ENCODE data around the gene GPC1. TPM values are rescaled to one million over a fixed set of nuclear protein-coding genes. Genes with fewer than 3 reads are reported as not detected.

The GPC1 gene
- total and polyA plus RNA-seq, 2 of the 4 experiments (the other 2 are of a cell fraction), result 16.0 to 211 TPM

DNA sequence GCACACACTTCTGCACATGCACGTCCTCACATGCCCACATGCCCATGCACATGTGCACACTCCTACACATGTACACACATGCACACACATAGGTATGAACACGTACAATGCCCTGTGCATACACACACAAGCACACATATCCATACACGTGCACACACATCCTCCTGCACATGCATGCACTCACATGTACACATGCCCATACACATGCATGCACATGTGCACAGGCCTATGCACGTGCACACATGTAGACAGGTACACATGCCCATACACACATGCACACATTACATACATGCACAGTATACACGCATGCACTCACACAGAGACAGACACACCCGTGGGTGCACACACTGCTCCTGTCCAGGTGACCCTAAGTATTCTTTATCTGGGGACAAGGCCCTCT lies 34.3 kb downstream of the GPC1 start:
- Histone ChIP-seq H3K18ac (ENCODE audit: low read depth, low read length) (no peak overlapping the region), H3K9me3 (ENCODE audit: control insufficient read depth, insufficient read depth, low read length) (peaks cover 5% of the 10 kb centered on the region; the same call in 1 of the 2 replicates), H3K27ac (ENCODE audit: insufficient read depth, low read length) (no peak overlapping the region), H3K27me3 (ENCODE audit: control insufficient read depth, insufficient read depth, low read length) (no peaks in the 10 kb centered on the region), H2BK15ac (ENCODE audit: low read depth, low read length) (no peak overlapping the region), H2AK5ac (ENCODE audit: low read depth, low read length) (no peak overlapping the region), H2BK20ac (ENCODE audit: low read depth, low read length) (no peak overlapping the region), H2BK120ac (ENCODE audit: low read depth, low read length) (no peak overlapping the region), H3K9me1 (ENCODE audit: insufficient read depth, low read length) (peaks cover 7% of the 10 kb centered on the region), H3K4me3 (ENCODE audit: insufficient read depth, low read depth, low read length) (no peak overlapping the region), H3K56ac (ENCODE audit: extremely low read depth, insufficient read depth, low read length) (no peak overlapping the region), H3K4ac (ENCODE audit: low read depth, low read length) (no peak overlapping the region), H2BK5ac (ENCODE audit: low read depth, low read length, poor library complexity, severe bottlenecking) (no peak overlapping the region), H4K91ac (ENCODE audit: insufficient read depth, low read depth, low read length) (no peak overlapping the region), H4K5ac (ENCODE audit: low read depth, low read length) (no peak overlapping the region), H2AFZ (replicated peaks; ENCODE audit: low read length, poor library complexity) (peak overlapping the region; percentile 13), H3K79me1 (ENCODE audit: low read depth in 1 of 2, low read length in 2 of 2) (0 out of 4 replicates have a peak, but pooled peaks cover 0 to 3% of the 10 kb centered on the region in 2 experiments), H2AK9ac (replicated peaks; ENCODE audit: low read depth, low read length, poor library complexity) (peak overlapping the region; percentile 7), H4K20me1 (ENCODE audit: insufficient read depth, low read length) (peaks cover 18% of the 10 kb centered on the region; the same call in 1 of the 2 replicates), H3K36me3 (ENCODE audit: control insufficient read depth, insufficient read depth, low read length) (peaks cover 16% of the 10 kb centered on the region; the same call in 1 of the 2 replicates), H3K23ac (ENCODE audit: low read depth, low read length) (no peak overlapping the region), H3K9ac (ENCODE audit: low read depth, low read length) (no peak overlapping the region), H4K8ac (ENCODE audit: low read depth in 2 of 2, low read length in 2 of 2) (no peak overlapping the region), H3K4me2 (ENCODE audit: low read depth, low read length) (no peak overlapping the region), H3K14ac (replicated peaks; ENCODE audit: low read depth, low read length) (no peak overlapping the region), H3K4me1 (ENCODE audit: control insufficient read depth, insufficient read depth, low read length) (no peaks in the 10 kb centered on the region)
- ChIA-PET CTCF (no interaction called here), POLR2A (ENCODE audit: unreplicated experiment) (no interaction called here)
- ATAC-seq (ENCODE audit: low read depth) (no peak; the same call in 1 of the 2 replicates), DNase-seq (no peak)
- TF ChIP-seq RCOR1 (IDR thresholded peaks at IDR 0.05; ENCODE audit: insufficient replicate concordance, low read length), result no peak
- no peak for TF ChIP-seq NFE2L2 (IDR thresholded peaks at IDR 0.05; ENCODE audit: low read depth, low read length)
- TF ChIP-seq ELK1 (IDR thresholded peaks at IDR 0.05; ENCODE audit: borderline replicate concordance, low read depth, low read length), result no peak
- no peak for TF ChIP-seq CHD1 (IDR thresholded peaks at IDR 0.05; ENCODE audit: low read depth, low read length)
- no peak for TF ChIP-seq MXI1 (IDR thresholded peaks at IDR 0.05; ENCODE audit: borderline replicate concordance, low read depth, low read length)
- TF ChIP-seq RAD21 (IDR thresholded peaks at IDR 0.05; ENCODE audit: low read length), result no peak
- no peak for TF ChIP-seq USF2 (IDR thresholded peaks at IDR 0.05; ENCODE audit: low read depth, low read length)
- TF ChIP-seq RFX5 (IDR thresholded peaks at IDR 0.05; ENCODE audit: low read depth, low read length), result no peak
- TF ChIP-seq, protein P1, sequence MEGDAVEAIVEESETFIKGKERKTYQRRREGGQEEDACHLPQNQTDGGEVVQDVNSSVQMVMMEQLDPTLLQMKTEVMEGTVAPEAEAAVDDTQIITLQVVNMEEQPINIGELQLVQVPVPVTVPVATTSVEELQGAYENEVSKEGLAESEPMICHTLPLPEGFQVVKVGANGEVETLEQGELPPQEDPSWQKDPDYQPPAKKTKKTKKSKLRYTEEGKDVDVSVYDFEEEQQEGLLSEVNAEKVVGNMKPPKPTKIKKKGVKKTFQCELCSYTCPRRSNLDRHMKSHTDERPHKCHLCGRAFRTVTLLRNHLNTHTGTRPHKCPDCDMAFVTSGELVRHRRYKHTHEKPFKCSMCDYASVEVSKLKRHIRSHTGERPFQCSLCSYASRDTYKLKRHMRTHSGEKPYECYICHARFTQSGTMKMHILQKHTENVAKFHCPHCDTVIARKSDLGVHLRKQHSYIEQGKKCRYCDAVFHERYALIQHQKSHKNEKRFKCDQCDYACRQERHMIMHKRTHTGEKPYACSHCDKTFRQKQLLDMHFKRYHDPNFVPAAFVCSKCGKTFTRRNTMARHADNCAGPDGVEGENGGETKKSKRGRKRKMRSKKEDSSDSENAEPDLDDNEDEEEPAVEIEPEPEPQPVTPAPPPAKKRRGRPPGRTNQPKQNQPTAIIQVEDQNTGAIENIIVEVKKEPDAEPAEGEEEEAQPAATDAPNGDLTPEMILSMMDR (conservative IDR thresholded peaks at IDR 0.05; ENCODE audit: low read depth, low read length), result no peak
- TF ChIP-seq POLR2A (IDR thresholded peaks at IDR 0.05; ENCODE audit: low read depth, low read length), result no peak
- no peak for TF ChIP-seq MAFK (IDR thresholded peaks at IDR 0.05; ENCODE audit: low read depth, low read length)
- TF ChIP-seq SMC3 (IDR thresholded peaks at IDR 0.05; ENCODE audit: low read depth, low read length), result no peak
- no peak for TF ChIP-seq FOS (IDR thresholded peaks at IDR 0.05; ENCODE audit: low read depth, low read length)
- no peak for TF ChIP-seq MAZ (IDR thresholded peaks at IDR 0.05; ENCODE audit: borderline replicate concordance, low read depth, low read length)
- dilution Hi-C loops (cut with HindIII; ENCODE audit: low sequenced_read_pairs, unreplicated experiment) (no loop called here), in situ Hi-C loops (cut with MboI; ENCODE audit: low sequenced_read_pairs) (no loop called here), intact Hi-C loops (cut with micrococcal nuclease) (no loop called here)
- BruUV-seq (replicated peaks), result no TSS peak
- 95% methylated on average over 5 of the region's 6 CpGs; no CpG with 5 or more reads in 1 of the 2 experiments for WGBS, 2 experiments (ENCODE audit: extremely low coverage in 2 of 2, insufficient read length in 1 of 2)
